H1 (cell line): ENCODE data around the gene CFB.
"Not testable (repeated sequence)": the region's sequence is repeated elsewhere in the genome, so short reads cannot be mapped to it uniquely, and the experiment has no call there.

Experiments
- CREB1 ChIP-seq: IDR thresholded peaks from 2 replicates; pipeline ENCODE4 v1.6.1; 2012; ENCODE audit warnings: inconsistent platforms
- CTCF ChIP-seq, 3 experiments: IDR thresholded peaks; 1 replicate in 2 of 3; 2 replicates in 1 of 3; pipeline versions ENCODE4 v1.5.1 to v1.6.1; 2011; ENCODE audit warnings: low read length in 3 of 3, mild to moderate bottlenecking in 3 of 3, inconsistent platforms in 2 of 3, low read depth in 1 of 3, moderate library complexity in 1 of 3; ENCODE audit not compliant: insufficient read depth in 1 of 3; ENCODE audit errors: control extremely low read depth in 1 of 3
- EP300 ChIP-seq, 2 experiments: IDR thresholded peaks; 1 replicate in 1 of 2; 2 replicates in 1 of 2; pipeline ENCODE4 v1.6.1; 2011 to 2012; ENCODE audit warnings: low read depth in 2 of 2, low read length in 2 of 2, mild to moderate bottlenecking in 2 of 2, borderline replicate concordance in 1 of 2, inconsistent platforms in 1 of 2, moderate library complexity in 1 of 2
- FOSL1 ChIP-seq: IDR thresholded peaks from 2 replicates; pipeline ENCODE4 v1.6.1; 2011; ENCODE audit warnings: mild to moderate bottlenecking, low read depth, low read length, moderate library complexity; ENCODE audit not compliant: insufficient read depth
- KDM1A ChIP-seq: fragments of 200-600, 300-600 bp; sonication (generic); IDR thresholded peaks from 2 replicates; pipeline ENCODE4 v1.7.1; 2016; ENCODE audit warnings: mild to moderate bottlenecking, low read length, borderline replicate concordance
- MAX ChIP-seq: IDR thresholded peaks from 2 replicates; pipeline ENCODE4 v1.6.1; 2012; ENCODE audit warnings: inconsistent platforms
- POLR2A ChIP-seq, 2 experiments: IDR thresholded peaks; 1 replicate in 1 of 2; 2 replicates in 1 of 2; pipeline ENCODE4 v1.6.1; 2011; ENCODE audit warnings: low read depth in 2 of 2, low read length in 2 of 2, mild to moderate bottlenecking in 2 of 2; ENCODE audit errors: control extremely low read depth in 1 of 2
- POLR2AphosphoS5 ChIP-seq: IDR thresholded peaks from 2 replicates; pipeline ENCODE4 v1.6.1; 2011; ENCODE audit warnings: low read depth, low read length
- RAD21 ChIP-seq, 2 experiments: IDR thresholded peaks in 1 of 2; conservative IDR thresholded peaks in 1 of 2; 2 replicates each; pipeline ENCODE4 v1.6.1; 2011; ENCODE audit warnings: low read depth in 2 of 2, low read length in 2 of 2, improper control_type of control experiment in 1 of 2, inconsistent platforms in 1 of 2, mild to moderate bottlenecking in 1 of 2, moderate library complexity in 1 of 2
- SP1 ChIP-seq: IDR thresholded peaks from 2 replicates; pipeline ENCODE4 v1.6.1; 2011; ENCODE audit warnings: low read depth, low read length

DNA sequence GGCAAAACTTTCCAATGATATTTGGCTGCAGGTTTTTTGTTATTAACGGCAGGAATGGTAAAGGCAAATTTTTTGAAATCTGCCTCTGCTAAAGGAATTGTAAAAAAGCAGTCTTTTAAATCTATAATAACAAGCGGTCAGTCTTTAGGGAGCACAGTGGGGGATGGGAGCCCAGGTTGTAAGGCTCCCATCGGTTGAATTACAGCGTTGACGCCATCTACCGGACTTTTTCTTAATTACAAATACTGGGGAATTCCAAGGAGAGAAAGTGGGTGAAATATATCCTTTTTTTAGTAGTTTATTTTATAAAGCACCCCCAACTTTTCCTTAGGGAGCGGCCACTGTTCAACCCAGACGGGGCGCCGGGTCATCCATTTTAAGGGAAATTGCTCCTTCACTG is 43.5 kb downstream of the CFB start:
- not testable (repeated sequence) for TF ChIP-seq RAD21 (IDR thresholded peaks at IDR 0.05 in 1 of 2, conservative IDR thresholded peaks at IDR 0.05 in 1 of 2; ENCODE audit: low read depth in 2 of 2, low read length in 2 of 2); KDM1A; SP1; EP300 (IDR thresholded peaks at IDR 0.05; ENCODE audit: borderline replicate concordance in 1 of 2, low read depth in 2 of 2, low read length in 2 of 2); CTCF (IDR thresholded peaks at IDR 0.05; ENCODE audit: control extremely low read depth in 1 of 3, insufficient read depth in 1 of 3, low read depth in 1 of 3, low read length in 3 of 3); POLR2AphosphoS5; POLR2A (IDR thresholded peaks at IDR 0.05; ENCODE audit: control extremely low read depth in 1 of 2, low read depth in 2 of 2, low read length in 2 of 2); CREB1; MAX; FOSL1
